GM23338 (cell line): ENCODE measurements around the gene ZNF648.

Experiments
- CREB1 ChIP-seq: fragments of 250-450 bp; sonication (Bioruptor Pico); IDR thresholded peaks from 2 replicates; pipeline ENCODE4 v1.5.0; 2020; ENCODE audit warnings: low read depth, mild to moderate bottlenecking, moderate library complexity
- EZH2 ChIP-seq: fragments of 200-600 bp; sonication (generic); IDR thresholded peaks from one replicate; pipeline ENCODE4 v1.8.0; 2017; ENCODE audit warnings: antibody characterized with exemption, mild to moderate bottlenecking, low read depth; ENCODE audit not compliant: unreplicated experiment
- EZH2phosphoT487 ChIP-seq: fragments of 200-600 bp; sonication (generic); IDR thresholded peaks from one replicate; pipeline ENCODE4 v1.8.1; 2018; ENCODE audit warnings: antibody characterized with exemption; ENCODE audit not compliant: unreplicated experiment
- JUNB ChIP-seq: IDR thresholded peaks from one replicate; pipeline ENCODE4 v1.6.1; 2016; ENCODE audit warnings: antibody characterized with exemption; ENCODE audit not compliant: unreplicated experiment
- NANOG ChIP-seq: IDR thresholded peaks from 2 replicates; pipeline ENCODE4 v1.6.1; 2016; ENCODE audit warnings: antibody characterized with exemption, borderline replicate concordance
- POLR2AphosphoS5 ChIP-seq: IDR thresholded peaks from 2 replicates; pipeline ENCODE4 v1.6.1; 2016; ENCODE audit warnings: antibody characterized with exemption, low read depth
- STAT1 ChIP-seq: IDR thresholded peaks from one replicate; pipeline ENCODE4 v1.6.1; 2016; ENCODE audit warnings: antibody characterized with exemption; ENCODE audit not compliant: unreplicated experiment
- ZNF114 ChIP-seq: fragments of 250-450 bp; sonication (Bioruptor Pico); IDR thresholded peaks from 2 replicates; pipeline ENCODE4 v1.5.0; 2020; ENCODE audit warnings: mild to moderate bottlenecking, moderate library complexity
- TF ChIP-seq, protein P1 (sequence below), 2 experiments: fragments of 200-600 bp in 1 of 2; sonication (generic) in 1 of 2; conservative IDR thresholded peaks; 2 replicates each; pipeline versions ENCODE4 v1.5.1 to v1.6.1; 2016 to 2017; ENCODE audit warnings: antibody characterized with exemption in 2 of 2, low read depth in 2 of 2, mild to moderate bottlenecking in 2 of 2, moderate library complexity in 1 of 2
- TF ChIP-seq, protein P2 (sequence below): IDR thresholded peaks from one replicate; pipeline ENCODE4 v1.6.1; 2018; ENCODE audit warnings: antibody characterized with exemption; ENCODE audit not compliant: unreplicated experiment
- TF ChIP-seq, protein P3 (sequence below): IDR thresholded peaks from 2 replicates; pipeline ENCODE4 v1.6.1; 2016; ENCODE audit warnings: antibody characterized with exemption

DNA sequence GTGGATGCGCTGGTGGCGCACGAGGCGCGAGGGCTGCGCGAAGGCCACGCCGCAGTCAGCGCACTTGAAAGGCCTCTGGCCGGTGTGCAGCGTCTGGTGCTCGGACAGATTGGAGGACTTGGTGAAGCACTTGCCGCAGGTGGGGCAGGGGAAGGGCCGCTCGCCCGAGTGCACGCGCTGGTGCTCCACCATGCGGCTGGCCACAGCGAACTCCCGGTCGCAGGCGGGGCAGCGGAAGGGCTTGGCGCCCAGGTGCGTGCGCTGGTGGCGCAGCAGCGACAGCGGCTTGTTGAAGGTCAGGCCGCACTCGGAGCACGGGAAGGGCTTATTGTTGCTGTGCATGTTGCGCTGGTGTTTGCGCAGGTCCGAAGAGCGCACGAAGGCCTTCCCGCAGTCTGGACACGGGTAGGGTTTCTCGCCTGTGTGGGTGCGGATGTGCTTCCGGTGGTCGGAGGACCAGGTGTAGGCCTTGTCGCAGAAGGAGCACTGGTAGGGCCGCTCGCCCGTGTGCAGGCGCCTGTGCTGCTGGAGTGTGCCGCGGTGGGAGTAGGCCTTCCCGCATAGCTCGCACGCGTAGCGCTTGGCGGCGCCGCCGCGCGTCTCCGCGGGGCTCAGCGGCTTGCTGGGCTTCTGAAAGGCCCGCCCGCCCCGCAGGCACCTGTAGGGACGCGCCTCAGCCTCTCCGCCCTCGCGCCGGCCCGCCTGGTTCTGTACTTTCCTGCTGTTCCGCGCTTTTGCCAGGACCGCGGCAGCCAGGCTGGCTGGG, 4.7 kb downstream of the ZNF648 start:
- TF ChIP-seq POLR2AphosphoS5 (no peak; the same call in 1 of the 2 replicates), STAT1 (no peak), EZH2phosphoT487 (no peak), EZH2 (no peak), JUNB (no peak), CREB1 (CRISPR knock-in tag) (no peak), ZNF114 (CRISPR knock-in tag) (no peak), NANOG (no peak)
- TF ChIP-seq, protein P1, sequence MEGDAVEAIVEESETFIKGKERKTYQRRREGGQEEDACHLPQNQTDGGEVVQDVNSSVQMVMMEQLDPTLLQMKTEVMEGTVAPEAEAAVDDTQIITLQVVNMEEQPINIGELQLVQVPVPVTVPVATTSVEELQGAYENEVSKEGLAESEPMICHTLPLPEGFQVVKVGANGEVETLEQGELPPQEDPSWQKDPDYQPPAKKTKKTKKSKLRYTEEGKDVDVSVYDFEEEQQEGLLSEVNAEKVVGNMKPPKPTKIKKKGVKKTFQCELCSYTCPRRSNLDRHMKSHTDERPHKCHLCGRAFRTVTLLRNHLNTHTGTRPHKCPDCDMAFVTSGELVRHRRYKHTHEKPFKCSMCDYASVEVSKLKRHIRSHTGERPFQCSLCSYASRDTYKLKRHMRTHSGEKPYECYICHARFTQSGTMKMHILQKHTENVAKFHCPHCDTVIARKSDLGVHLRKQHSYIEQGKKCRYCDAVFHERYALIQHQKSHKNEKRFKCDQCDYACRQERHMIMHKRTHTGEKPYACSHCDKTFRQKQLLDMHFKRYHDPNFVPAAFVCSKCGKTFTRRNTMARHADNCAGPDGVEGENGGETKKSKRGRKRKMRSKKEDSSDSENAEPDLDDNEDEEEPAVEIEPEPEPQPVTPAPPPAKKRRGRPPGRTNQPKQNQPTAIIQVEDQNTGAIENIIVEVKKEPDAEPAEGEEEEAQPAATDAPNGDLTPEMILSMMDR (conservative IDR thresholded peaks at IDR 0.05; ENCODE audit: low read depth in 2 of 2) = peak in 1 of 2 experiments; percentile 45; a peak in 3 of 4 replicates
- TF ChIP-seq, protein P2, sequence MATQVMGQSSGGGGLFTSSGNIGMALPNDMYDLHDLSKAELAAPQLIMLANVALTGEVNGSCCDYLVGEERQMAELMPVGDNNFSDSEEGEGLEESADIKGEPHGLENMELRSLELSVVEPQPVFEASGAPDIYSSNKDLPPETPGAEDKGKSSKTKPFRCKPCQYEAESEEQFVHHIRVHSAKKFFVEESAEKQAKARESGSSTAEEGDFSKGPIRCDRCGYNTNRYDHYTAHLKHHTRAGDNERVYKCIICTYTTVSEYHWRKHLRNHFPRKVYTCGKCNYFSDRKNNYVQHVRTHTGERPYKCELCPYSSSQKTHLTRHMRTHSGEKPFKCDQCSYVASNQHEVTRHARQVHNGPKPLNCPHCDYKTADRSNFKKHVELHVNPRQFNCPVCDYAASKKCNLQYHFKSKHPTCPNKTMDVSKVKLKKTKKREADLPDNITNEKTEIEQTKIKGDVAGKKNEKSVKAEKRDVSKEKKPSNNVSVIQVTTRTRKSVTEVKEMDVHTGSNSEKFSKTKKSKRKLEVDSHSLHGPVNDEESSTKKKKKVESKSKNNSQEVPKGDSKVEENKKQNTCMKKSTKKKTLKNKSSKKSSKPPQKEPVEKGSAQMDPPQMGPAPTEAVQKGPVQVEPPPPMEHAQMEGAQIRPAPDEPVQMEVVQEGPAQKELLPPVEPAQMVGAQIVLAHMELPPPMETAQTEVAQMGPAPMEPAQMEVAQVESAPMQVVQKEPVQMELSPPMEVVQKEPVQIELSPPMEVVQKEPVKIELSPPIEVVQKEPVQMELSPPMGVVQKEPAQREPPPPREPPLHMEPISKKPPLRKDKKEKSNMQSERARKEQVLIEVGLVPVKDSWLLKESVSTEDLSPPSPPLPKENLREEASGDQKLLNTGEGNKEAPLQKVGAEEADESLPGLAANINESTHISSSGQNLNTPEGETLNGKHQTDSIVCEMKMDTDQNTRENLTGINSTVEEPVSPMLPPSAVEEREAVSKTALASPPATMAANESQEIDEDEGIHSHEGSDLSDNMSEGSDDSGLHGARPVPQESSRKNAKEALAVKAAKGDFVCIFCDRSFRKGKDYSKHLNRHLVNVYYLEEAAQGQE = no peak
- TF ChIP-seq, protein P3, sequence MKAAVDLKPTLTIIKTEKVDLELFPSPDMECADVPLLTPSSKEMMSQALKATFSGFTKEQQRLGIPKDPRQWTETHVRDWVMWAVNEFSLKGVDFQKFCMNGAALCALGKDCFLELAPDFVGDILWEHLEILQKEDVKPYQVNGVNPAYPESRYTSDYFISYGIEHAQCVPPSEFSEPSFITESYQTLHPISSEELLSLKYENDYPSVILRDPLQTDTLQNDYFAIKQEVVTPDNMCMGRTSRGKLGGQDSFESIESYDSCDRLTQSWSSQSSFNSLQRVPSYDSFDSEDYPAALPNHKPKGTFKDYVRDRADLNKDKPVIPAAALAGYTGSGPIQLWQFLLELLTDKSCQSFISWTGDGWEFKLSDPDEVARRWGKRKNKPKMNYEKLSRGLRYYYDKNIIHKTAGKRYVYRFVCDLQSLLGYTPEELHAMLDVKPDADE = no peak; the same call in 1 of the 2 replicates
